ENCODE data around the gene DGCR2. TPM values are rescaled to one million over a fixed set of nuclear protein-coding genes. Genes with fewer than 3 reads are reported as not detected.

Gene DGCR2
- total RNA-seq, 2 experiments from 2014 or later = 31.9 to 35.5 TPM

GRCh38 chr22:19082793-19083192, 39.4 kb downstream of the DGCR2 start:
- Histone ChIP-seq H3K9me3 (ENCODE audit: control insufficient read depth in 1 of 2, insufficient read depth in 1 of 2, low read length in 2 of 2) (no peaks in the 10 kb centered on the region), H3K36me3 (ENCODE audit: insufficient read depth, low read length) (peaks cover 49% of the 10 kb centered on the region), H3K27me3 (ENCODE audit: control insufficient read depth in 1 of 2, insufficient read depth in 2 of 2, low read length in 2 of 2) (no peaks in the 10 kb centered on the region), H3K4me1 (ENCODE audit: insufficient read depth, low read length) (peaks cover 11% of the 10 kb centered on the region), H3K27ac (ENCODE audit: low read depth in 1 of 2, low read length in 2 of 2) (no peak overlapping the region), H3K4me3 (ENCODE audit: low read length) (no peak overlapping the region)
- no peak for DNase-seq
- no peaks in the 10 kb centered on the region for H3K9me3 Mint-ChIP-seq
- peaks cover 16% of the 10 kb centered on the region for H3K4me1 Mint-ChIP-seq (ENCODE audit: low read depth)
- TF ChIP-seq, protein P1, sequence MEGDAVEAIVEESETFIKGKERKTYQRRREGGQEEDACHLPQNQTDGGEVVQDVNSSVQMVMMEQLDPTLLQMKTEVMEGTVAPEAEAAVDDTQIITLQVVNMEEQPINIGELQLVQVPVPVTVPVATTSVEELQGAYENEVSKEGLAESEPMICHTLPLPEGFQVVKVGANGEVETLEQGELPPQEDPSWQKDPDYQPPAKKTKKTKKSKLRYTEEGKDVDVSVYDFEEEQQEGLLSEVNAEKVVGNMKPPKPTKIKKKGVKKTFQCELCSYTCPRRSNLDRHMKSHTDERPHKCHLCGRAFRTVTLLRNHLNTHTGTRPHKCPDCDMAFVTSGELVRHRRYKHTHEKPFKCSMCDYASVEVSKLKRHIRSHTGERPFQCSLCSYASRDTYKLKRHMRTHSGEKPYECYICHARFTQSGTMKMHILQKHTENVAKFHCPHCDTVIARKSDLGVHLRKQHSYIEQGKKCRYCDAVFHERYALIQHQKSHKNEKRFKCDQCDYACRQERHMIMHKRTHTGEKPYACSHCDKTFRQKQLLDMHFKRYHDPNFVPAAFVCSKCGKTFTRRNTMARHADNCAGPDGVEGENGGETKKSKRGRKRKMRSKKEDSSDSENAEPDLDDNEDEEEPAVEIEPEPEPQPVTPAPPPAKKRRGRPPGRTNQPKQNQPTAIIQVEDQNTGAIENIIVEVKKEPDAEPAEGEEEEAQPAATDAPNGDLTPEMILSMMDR (IDR thresholded peaks at IDR 0.05) = no peak
- H3K27me3 Mint-ChIP-seq = no peaks in the 10 kb centered on the region
- H3K27ac Mint-ChIP-seq = no peak overlapping the region
- ChIA-PET CTCF (no interaction called here), POLR2A (no interaction called here)
- H3K36me3 Mint-ChIP-seq (ENCODE audit: low read depth) = peaks cover 64% of the 10 kb centered on the region
- H3K4me3 Mint-ChIP-seq = no peak overlapping the region
- ATAC-seq (ENCODE audit: poor library complexity) = no peak
- intact Hi-C loops (cut with DNase I, micrococcal nuclease) = no loop called here

- H3K9me3 ChIP-seq (ENCODE audit: control insufficient read depth in 1 of 2, insufficient read depth in 1 of 2, low read length in 2 of 2) = no peaks in the 10 kb centered on the region
- TF ChIP-seq, protein P1 (IDR thresholded peaks at IDR 0.05) = no peak
- Mint-ChIP-seq H3K9me3 (no peaks in the 10 kb centered on the region), H3K36me3 (ENCODE audit: low read depth) (peaks cover 61% of the 10 kb centered on the region), H3K4me1 (ENCODE audit: low read depth) (peaks cover 15% of the 10 kb centered on the region), H3K4me3 (no peak overlapping the region), H3K27me3 (no peaks in the 10 kb centered on the region), H3K27ac (no peak overlapping the region)
- H3K4me3 ChIP-seq (ENCODE audit: low read length) = no peak overlapping the region
- no peak overlapping the region for H3K27ac ChIP-seq (ENCODE audit: low read depth in 1 of 2, low read length in 2 of 2)
- no peaks in the 10 kb centered on the region for H3K27me3 ChIP-seq (ENCODE audit: control insufficient read depth in 1 of 2, insufficient read depth in 2 of 2, low read length in 2 of 2)
- DNase-seq = no peak
- peaks cover 8% of the 10 kb centered on the region for H3K4me1 ChIP-seq (ENCODE audit: insufficient read depth, low read length)
- H3K36me3 ChIP-seq (ENCODE audit: insufficient read depth, low read length) = peaks cover 43% of the 10 kb centered on the region
- ChIA-PET CTCF (interaction anchor here (0.7 kb wide), 1 partner anchor 342 kb away, joined by 4 read pairs; no protein-coding TSS in a partner anchor), POLR2A (no interaction called here)
- ATAC-seq (ENCODE audit: poor library complexity) = no peak
- intact Hi-C loops (cut with DNase I, micrococcal nuclease) = no loop called here
Observed at GRCh38 chr22:19082101-19082500, 40.1 kb downstream of the DGCR2 start.

- intact Hi-C loops (cut with DNase I, micrococcal nuclease) = no loop called here
- TF ChIP-seq, protein P1 (IDR thresholded peaks at IDR 0.05) = no peak
- H3K9me3 Mint-ChIP-seq = no peaks in the 10 kb centered on the region
Observed at GRCh38 chr22:19081351-19081750, 40.9 kb downstream of the DGCR2 start.

More at GRCh38 chr22:19081351-19081750, 40.9 kb downstream of the DGCR2 start:
- DNase-seq = no peak
- Histone ChIP-seq H3K9me3 (ENCODE audit: control insufficient read depth in 1 of 2, insufficient read depth in 1 of 2, low read length in 2 of 2) (no peaks in the 10 kb centered on the region), H3K36me3 (ENCODE audit: insufficient read depth, low read length) (peaks cover 36% of the 10 kb centered on the region), H3K4me1 (ENCODE audit: insufficient read depth, low read length) (peaks cover 6% of the 10 kb centered on the region), H3K27ac (ENCODE audit: low read depth in 1 of 2, low read length in 2 of 2) (no peak overlapping the region), H3K27me3 (ENCODE audit: control insufficient read depth in 1 of 2, insufficient read depth in 2 of 2, low read length in 2 of 2) (no peaks in the 10 kb centered on the region), H3K4me3 (ENCODE audit: low read length) (no peak overlapping the region)
- Mint-ChIP-seq H3K4me3 (no peak overlapping the region), H3K27ac (no peak overlapping the region), H3K36me3 (ENCODE audit: low read depth) (peaks cover 54% of the 10 kb centered on the region), H3K27me3 (no peaks in the 10 kb centered on the region), H3K4me1 (ENCODE audit: low read depth) (peaks cover 9% of the 10 kb centered on the region)
- CTCF ChIA-PET = interaction anchor here (0.7 kb wide), 1 partner anchor 343 kb away, joined by 4 read pairs; no protein-coding TSS in a partner anchor
- ATAC-seq (ENCODE audit: poor library complexity) = no peak
- POLR2A ChIA-PET = no interaction called here
